Neural progenitor cell (in vitro differentiated cells): ENCODE measurements around the gene GRAP.
"Not testable (repeated sequence)": the region's sequence is repeated elsewhere in the genome, so short reads cannot be mapped to it uniquely, and the experiment has no call there.

Source experiments
- CTCF ChIP-seq: fragments of 200-600 bp; sonication (generic); IDR thresholded peaks from 2 replicates; pipeline ENCODE4 v1.5.1; 2017; ENCODE audit warnings: antibody characterized with exemption, mild to moderate bottlenecking
- EZH2phosphoT487 ChIP-seq: fragments of 200-600 bp; sonication (generic); IDR thresholded peaks from 2 replicates; pipeline ENCODE4 v1.6.1; 2017; ENCODE audit warnings: antibody characterized with exemption

GRCh38 chr17:19029740-19030139, 17.0 kb downstream of the GRAP start:
- TF ChIP-seq EZH2phosphoT487, CTCF: not testable (repeated sequence)
